ENCODE measurements around the gene ZNG1B. TPM values are rescaled to one million over a fixed set of nuclear protein-coding genes. Genes with fewer than 3 reads are reported as not detected.
"Not testable (repeated sequence)": the region's sequence is repeated elsewhere in the genome, so short reads cannot be mapped to it uniquely, and the experiment has no call there.

ZNG1B gene
- total and polyA plus RNA-seq, 9 donors, result 31.6 to 50.8 (median 37.1) TPM

GRCh38 chr2:113541976-113542485, 104.5 kb downstream of the ZNG1B start:
- H3K36me3 ChIP-seq (ENCODE audit: control insufficient read depth, insufficient read depth, low read length); H3K27me3 ChIP-seq (ENCODE audit: control insufficient read depth, insufficient read depth, low read length); H3K4me1 ChIP-seq (ENCODE audit: control insufficient read depth, insufficient read depth, low read length); H3K9me3 ChIP-seq (replicated peaks; ENCODE audit: control insufficient read depth, low read depth, low read length); H3K27ac ChIP-seq (ENCODE audit: low read length): not testable (repeated sequence)
- under 1% methylated on average over 51 of the region's 64 CpGs for WGBS (ENCODE audit: insufficient coverage)
- DNase-seq, result peak; percentile 7
- peak overlapping the region; percentile 25 for H3K4me3 ChIP-seq (ENCODE audit: low read length)

- DNase-seq, result peak; percentile 3
These were observed 105.0 kb downstream of the ZNG1B start for GRCh38 chr2:113542529-113542928.

More at GRCh38 chr2:113542529-113542928, 105.0 kb downstream of the ZNG1B start:
- not testable (repeated sequence) for H3K4me3 ChIP-seq (ENCODE audit: low read length); H3K27ac ChIP-seq (ENCODE audit: low read length); H3K4me1 ChIP-seq (ENCODE audit: control insufficient read depth, insufficient read depth, low read length); H3K9me3 ChIP-seq (replicated peaks; ENCODE audit: control insufficient read depth, low read depth, low read length); H3K36me3 ChIP-seq (ENCODE audit: control insufficient read depth, insufficient read depth, low read length); H3K27me3 ChIP-seq (ENCODE audit: control insufficient read depth, insufficient read depth, low read length)
- WGBS (ENCODE audit: insufficient coverage), result no CpG with 5 or more reads among the region's 9 CpGs

Other genes starting within 250 kb of the ZNG1B start
- gene PAX8, start 158.8 kb upstream of the ZNG1B start, total RNA-seq, result 0.44 TPM
- 10 to 100 TPM in 1 of 8 donors, 1 to 10 TPM in 5, under 1 TPM in 2; 0.02 to 11.3 (median 2.5) TPM for gene PAX8, start 158.8 kb upstream of the ZNG1B start, polyA plus RNA-seq (ENCODE audit: insufficient read depth in 1 of 8, insufficient read length in 8 of 8, low replicate concordance in 1 of 8)
- gene FOXD4L1, start 61.0 kb downstream of the ZNG1B start, total RNA-seq, result 0.13 TPM
- 1 to 10 TPM; 1.9 to 7.0 (median 3.2) TPM for gene FOXD4L1, start 61.0 kb downstream of the ZNG1B start, polyA plus RNA-seq (ENCODE audit: insufficient read depth in 1 of 8, insufficient read length in 8 of 8, low replicate concordance in 1 of 8)
- gene RABL2A, start 189.6 kb downstream of the ZNG1B start, total RNA-seq, result 8.3 TPM
- 10 to 100 TPM; 10.7 to 19.4 (median 15.7) TPM for gene RABL2A, start 189.6 kb downstream of the ZNG1B start, polyA plus RNA-seq (ENCODE audit: insufficient read depth in 1 of 8, insufficient read length in 8 of 8, low replicate concordance in 1 of 8)

All from muscle of leg (tissue), 11 donors.